Hepatocyte (in vitro differentiated cells): Measurements from ENCODE around the gene FCRL6. TPM values are rescaled to one million over a fixed set of nuclear protein-coding genes. Genes with fewer than 3 reads are reported as not detected.

Experiments used
- DNase-seq: peaks from one replicate; pipeline ENCODE4 v3.0.0-alpha.2; 2016; ENCODE audit warnings: low spot score
- H2AFZ ChIP-seq: fragments of 200-600 bp; sonication (generic); 2 replicates; pipeline ENCODE4 v1.6.0; 2016; ENCODE audit warnings: antibody characterized with exemption, mild to moderate bottlenecking
- H3K27ac ChIP-seq: fragments of 200-600 bp; sonication (generic); 2 replicates; pipeline ENCODE4 v1.5.1; 2016; ENCODE audit warnings: mild to moderate bottlenecking
- H3K27me3 ChIP-seq: fragments of 200-600 bp; sonication (generic); 2 replicates; pipeline ENCODE4 v1.6.1; 2016
- H3K36me3 ChIP-seq: fragments of 200-600 bp; sonication (generic); replicated peaks from 2 replicates; pipeline ENCODE4 v1.5.1; 2016; ENCODE audit warnings: low read depth; ENCODE audit not compliant: insufficient read depth
- H3K4me1 ChIP-seq: fragments of 200-600 bp; sonication (generic); 2 replicates; pipeline ENCODE4 v1.5.1; 2016; ENCODE audit warnings: mild to moderate bottlenecking, moderate library complexity; ENCODE audit not compliant: insufficient read depth
- H3K4me2 ChIP-seq: fragments of 200-600 bp; sonication (generic); 2 replicates; pipeline ENCODE4 v1.6.0; 2016
- H3K4me3 ChIP-seq: fragments of 200-600 bp; sonication (generic); 2 replicates; pipeline ENCODE4 v1.5.1; 2016; ENCODE audit warnings: mild to moderate bottlenecking
- H3K79me2 ChIP-seq: fragments of 200-600 bp; sonication (generic); 2 replicates; pipeline ENCODE4 v1.6.0; 2017; ENCODE audit warnings: mild to moderate bottlenecking
- H3K9me2 ChIP-seq: fragments of 200-600 bp; sonication (generic); replicated peaks from 2 replicates; pipeline ENCODE4 v1.6.0; 2017; ENCODE audit warnings: mild to moderate bottlenecking; ENCODE audit not compliant: insufficient read depth
- H3K9me3 ChIP-seq: fragments of 200-600 bp; sonication (generic); 2 replicates; pipeline ENCODE4 v1.5.1; 2016; ENCODE audit warnings: low read depth, mild to moderate bottlenecking
- H4K20me1 ChIP-seq: fragments of 200-600 bp; sonication (generic); 2 replicates; pipeline ENCODE4 v1.6.0; 2016; ENCODE audit warnings: mild to moderate bottlenecking; ENCODE audit not compliant: insufficient read depth, poor library complexity, severe bottlenecking
- CTCF ChIP-seq: fragments of 200-600 bp; sonication (generic); IDR thresholded peaks from 2 replicates; pipeline ENCODE4 v1.5.1; 2016; ENCODE audit warnings: antibody characterized with exemption, mild to moderate bottlenecking; ENCODE audit not compliant: poor library complexity
- EZH2 ChIP-seq: fragments of 200-600 bp; sonication (generic); IDR thresholded peaks from 2 replicates; pipeline ENCODE4 v1.6.1; 2016; ENCODE audit warnings: antibody characterized with exemption, mild to moderate bottlenecking, borderline replicate concordance
- EZH2phosphoT487 ChIP-seq: fragments of 200-600 bp; sonication (generic); IDR thresholded peaks from one replicate; pipeline ENCODE4 v1.6.1; 2018; ENCODE audit warnings: antibody characterized with exemption, mild to moderate bottlenecking, low read depth, moderate library complexity; ENCODE audit not compliant: unreplicated experiment, severe bottlenecking
- WGBS: methylation state at CpG from one replicate; pipeline ENCODE4 v1.1.6; 2016; ENCODE audit warnings: low lambda C conversion rate; ENCODE audit errors: missing lambda C conversion rate; 5-methylcytosine and 5-hydroxymethylcytosine counted together
- polyA plus RNA-seq: library from polyadenylated mRNA; unstranded; fragments of >200 nt; fragmentation: Nextera tagmentation; extraction: Ambion mirVana; gene quantifications from 2 replicates; pipeline ENCODE4 v1.2.1, GENCODE V29; 2016
- total RNA-seq: library from RNA; depleted of rRNA; stranded (reverse); fragments of >200 nt; gene quantifications from 2 replicates; pipeline ENCODE4 v1.2.3, GENCODE V29; 2014

Gene FCRL6
- total RNA-seq (not detected in 2 replicates), polyA plus RNA-seq (not detected in 2 replicates)

- Histone ChIP-seq H2AFZ (no peak within 1 kb of the TSS), H3K27me3 (peaks cover 9% of the 10 kb centered on the region), H3K9me3 (no peaks in the 10 kb centered on the region), H3K4me3 (no peak within 1 kb of the TSS), H3K36me3 (no peaks in the 10 kb centered on the region), H3K4me2 (no peak within 1 kb of the TSS), H4K20me1 (no peaks in the 10 kb centered on the region), H3K4me1 (no peaks in the 10 kb centered on the region), H3K79me2 (no peaks in the 10 kb centered on the region), H3K9me2 (no peaks in the 10 kb centered on the region), H3K27ac (no peak within 1 kb of the TSS)
- WGBS, result 86% methylated on average over 8 of the region's 8 CpGs
- no peak for TF ChIP-seq EZH2phosphoT487
- TF ChIP-seq CTCF, result no peak
- DNase-seq, result no peak
Measured at GRCh38 chr1:159802111-159802510, at the start of gene FCRL6. FCRL6 (plus strand) TSS chr1:159802360; CDS start chr1:159802425, 65 bp downstream.

- Histone ChIP-seq H3K9me3 (no peaks in the 10 kb centered on the region), H3K9me2 (no peaks in the 10 kb centered on the region), H3K27me3 (no peaks in the 10 kb centered on the region), H3K36me3 (no peaks in the 10 kb centered on the region), H3K27ac (no peak overlapping the region), H3K4me1 (no peaks in the 10 kb centered on the region), H4K20me1 (no peaks in the 10 kb centered on the region), H2AFZ (no peak overlapping the region), H3K79me2 (no peaks in the 10 kb centered on the region), H3K4me3 (no peak overlapping the region), H3K4me2 (no peak overlapping the region)
- TF ChIP-seq CTCF, result no peak
- no peak for TF ChIP-seq EZH2phosphoT487
- no peak for TF ChIP-seq EZH2
- no peak for DNase-seq
- 71% methylated on average over 4 of the region's 4 CpGs for WGBS
Measured at GRCh38 chr1:159753386-159753785, 48.8 kb upstream of the FCRL6 start.

- Histone ChIP-seq H3K9me3 (no peaks in the 10 kb centered on the region), H3K4me3 (no peak overlapping the region), H3K27ac (no peak overlapping the region), H3K9me2 (no peaks in the 10 kb centered on the region), H2AFZ (no peak overlapping the region), H4K20me1 (no peaks in the 10 kb centered on the region), H3K36me3 (no peaks in the 10 kb centered on the region), H3K27me3 (no peaks in the 10 kb centered on the region), H3K4me1 (no peaks in the 10 kb centered on the region), H3K4me2 (no peak overlapping the region), H3K79me2 (no peaks in the 10 kb centered on the region)
- TF ChIP-seq EZH2 (no peak), CTCF (no peak), EZH2phosphoT487 (no peak)
- DNase-seq, result no peak
- WGBS, result 81% methylated on average over 3 of the region's 3 CpGs
Measured at GRCh38 chr1:159755451-159756007, 46.6 kb upstream of the FCRL6 start.

DNA sequence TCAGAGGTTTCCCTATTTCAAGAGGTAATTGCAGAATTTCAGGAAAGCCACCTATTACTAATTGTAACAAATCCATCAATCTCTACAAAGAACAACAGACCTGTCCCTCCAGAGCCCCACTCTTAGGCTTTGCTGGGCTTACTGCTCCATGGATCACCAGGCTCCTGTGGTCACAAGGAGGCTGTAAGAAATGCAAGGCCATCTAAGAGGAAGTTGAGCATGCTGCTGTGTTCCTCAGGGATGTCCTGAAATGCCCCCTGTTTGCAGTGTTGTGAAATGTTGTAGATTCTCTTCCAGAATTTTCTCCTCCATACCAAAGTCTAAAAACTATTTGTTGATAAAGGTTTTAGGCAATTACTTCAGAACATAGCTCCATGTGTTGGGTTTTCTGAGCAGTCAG, 45.8 kb upstream of the FCRL6 start:
- Histone ChIP-seq H3K27ac (no peak overlapping the region), H3K36me3 (no peaks in the 10 kb centered on the region), H3K79me2 (no peaks in the 10 kb centered on the region), H3K9me3 (no peaks in the 10 kb centered on the region), H2AFZ (no peak overlapping the region), H3K27me3 (no peaks in the 10 kb centered on the region), H3K4me1 (no peaks in the 10 kb centered on the region), H3K4me3 (no peak overlapping the region), H3K9me2 (no peaks in the 10 kb centered on the region), H3K4me2 (no peak overlapping the region), H4K20me1 (no peaks in the 10 kb centered on the region)
- no peak for DNase-seq
- no peak for TF ChIP-seq EZH2
- TF ChIP-seq EZH2phosphoT487, result no peak
- TF ChIP-seq CTCF, result no peak
